ENCODE measurements around the gene SLC44A1. TPM values are rescaled to one million over a fixed set of nuclear protein-coding genes. Genes with fewer than 3 reads are reported as not detected.
"Not testable (repeated sequence)": the region's sequence is repeated elsewhere in the genome, so short reads cannot be mapped to it uniquely, and the experiment has no call there.

SLC44A1 gene
- polyA plus RNA-seq, 4 donors: 7.8 to 70.0 (median 16.0) TPM

DNA sequence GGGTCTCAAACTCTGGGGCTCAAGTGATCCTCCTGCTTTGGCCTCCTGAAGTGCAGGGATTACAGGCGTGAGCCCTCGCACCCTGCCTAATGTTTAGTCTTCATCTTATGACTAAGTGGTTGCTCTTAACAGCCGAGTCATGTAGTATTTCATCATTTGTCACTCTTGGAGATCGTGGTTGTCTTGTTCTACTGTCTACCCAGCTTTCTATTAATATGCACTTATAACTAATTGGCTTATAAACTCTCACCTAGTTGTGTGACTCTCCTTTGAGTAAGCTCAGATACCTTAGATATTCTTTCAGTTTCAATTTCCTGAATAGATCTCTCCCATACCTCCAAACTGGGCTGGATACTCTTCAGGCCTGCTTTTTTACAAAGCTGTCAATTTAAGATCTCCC lies 19.9 kb downstream of the SLC44A1 start:
- H3K4me3 ChIP-seq (ENCODE audit: low read depth in 1 of 3, low read length in 3 of 3): no peak overlapping the region
- H3K27ac ChIP-seq (ENCODE audit: low read depth in 1 of 3, low read length in 2 of 3): peak overlapping the region in 2 of 3 donors; percentile 4 to 47
- H3K4me1 ChIP-seq (ENCODE audit: control insufficient read depth in 3 of 3, insufficient read depth in 2 of 3, low read depth in 1 of 3, low read length in 2 of 3): peaks cover 4 to 25% (median 7%) of the 10 kb centered on the region in 3 donors
- H3K36me3 ChIP-seq (ENCODE audit: control insufficient read depth in 3 of 3, insufficient read depth in 2 of 3, low read depth in 1 of 3, low read length in 3 of 3): peaks cover 0 to 3% (median 0%) of the 10 kb centered on the region in 3 donors
- WGBS, 3 donors: 43 to 60% (median 51%) methylated on average over 4 of the region's 4 CpGs
- no peaks in the 10 kb centered on the region for H3K9me3 ChIP-seq (ENCODE audit: control insufficient read depth in 2 of 2, insufficient read depth in 1 of 2, low read depth in 1 of 2, low read length in 1 of 2)
- peak in 1 of 2 donors; percentile 64 for DNase-seq
- FAIRE-seq: peak; percentile 33
- H3K27me3 ChIP-seq (ENCODE audit: control insufficient read depth in 3 of 3, insufficient read depth in 3 of 3, low read length in 3 of 3): no peaks in the 10 kb centered on the region

DNA sequence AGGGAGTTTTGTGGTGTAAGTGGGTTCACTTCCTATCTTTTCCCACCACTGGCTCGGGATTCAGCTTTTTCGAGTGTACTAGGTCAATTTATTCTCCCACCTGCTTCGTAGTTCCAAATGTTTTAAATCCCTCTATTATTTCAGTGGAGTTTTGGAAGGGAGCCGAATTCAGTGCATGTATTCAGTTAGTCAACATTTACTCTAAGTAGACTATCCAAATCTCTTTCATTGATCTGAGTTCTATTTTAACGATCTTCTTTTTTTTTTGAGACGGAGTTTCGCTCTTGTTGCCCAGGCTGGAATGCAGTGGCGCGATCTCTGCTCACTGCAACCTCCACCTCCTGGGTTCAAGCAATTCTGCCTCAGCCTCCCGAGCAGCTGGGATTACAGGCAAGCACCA lies 23.8 kb downstream of the SLC44A1 start:
- not testable (repeated sequence) for DNase-seq; H3K9me3 ChIP-seq (ENCODE audit: control insufficient read depth in 2 of 2, insufficient read depth in 1 of 2, low read depth in 1 of 2, low read length in 1 of 2); H3K36me3 ChIP-seq (ENCODE audit: control insufficient read depth in 3 of 3, insufficient read depth in 2 of 3, low read depth in 1 of 3, low read length in 3 of 3); H3K4me1 ChIP-seq (ENCODE audit: control insufficient read depth in 3 of 3, insufficient read depth in 2 of 3, low read depth in 1 of 3, low read length in 2 of 3); H3K4me3 ChIP-seq (ENCODE audit: low read depth in 1 of 3, low read length in 3 of 3); H3K27me3 ChIP-seq (ENCODE audit: control insufficient read depth in 3 of 3, insufficient read depth in 3 of 3, low read length in 3 of 3); FAIRE-seq; H3K27ac ChIP-seq (ENCODE audit: low read depth in 1 of 3, low read length in 2 of 3)
- 95% methylated on average over 10 of the region's 10 CpGs for WGBS, 3 donors

DNA sequence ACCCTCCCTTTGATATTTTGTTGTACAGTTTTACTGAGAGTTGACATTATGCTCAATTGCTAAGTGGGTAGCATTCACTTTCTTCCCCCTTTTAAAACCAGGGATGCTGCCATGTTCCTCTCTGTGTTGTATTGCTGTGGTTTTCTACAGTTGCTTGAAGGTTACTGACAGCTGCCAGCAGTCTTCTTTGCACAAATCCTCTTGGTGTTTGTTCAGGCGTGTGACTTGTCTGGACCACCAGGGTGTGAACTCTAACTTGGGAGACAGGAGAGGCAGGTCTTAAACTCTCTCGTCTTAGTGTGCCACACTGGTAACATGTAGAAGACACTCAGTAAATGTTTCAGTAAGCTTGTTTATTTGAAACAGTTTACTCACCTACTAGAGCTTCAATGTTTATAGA lies 25.1 kb downstream of the SLC44A1 start:
- no peak for DNase-seq
- Histone ChIP-seq H3K27me3 (ENCODE audit: control insufficient read depth in 3 of 3, insufficient read depth in 3 of 3, low read length in 3 of 3) (no peaks in the 10 kb centered on the region), H3K9me3 (ENCODE audit: control insufficient read depth in 2 of 2, insufficient read depth in 1 of 2, low read depth in 1 of 2, low read length in 1 of 2) (no peaks in the 10 kb centered on the region), H3K27ac (ENCODE audit: low read depth in 1 of 3, low read length in 2 of 3) (no peak overlapping the region), H3K36me3 (ENCODE audit: control insufficient read depth in 3 of 3, insufficient read depth in 2 of 3, low read depth in 1 of 3, low read length in 3 of 3) (peaks cover 0 to 3% (median 0%) of the 10 kb centered on the region in 3 donors), H3K4me1 (ENCODE audit: control insufficient read depth in 3 of 3, insufficient read depth in 2 of 3, low read depth in 1 of 3, low read length in 2 of 3) (peaks cover 0 to 4% (median 2%) of the 10 kb centered on the region in 3 donors), H3K4me3 (ENCODE audit: low read depth in 1 of 3, low read length in 3 of 3) (no peak overlapping the region)
- WGBS, 3 donors: 88 to 94% (median 92%) methylated on average over 2 of the region's 2 CpGs
- no peak for FAIRE-seq

DNA sequence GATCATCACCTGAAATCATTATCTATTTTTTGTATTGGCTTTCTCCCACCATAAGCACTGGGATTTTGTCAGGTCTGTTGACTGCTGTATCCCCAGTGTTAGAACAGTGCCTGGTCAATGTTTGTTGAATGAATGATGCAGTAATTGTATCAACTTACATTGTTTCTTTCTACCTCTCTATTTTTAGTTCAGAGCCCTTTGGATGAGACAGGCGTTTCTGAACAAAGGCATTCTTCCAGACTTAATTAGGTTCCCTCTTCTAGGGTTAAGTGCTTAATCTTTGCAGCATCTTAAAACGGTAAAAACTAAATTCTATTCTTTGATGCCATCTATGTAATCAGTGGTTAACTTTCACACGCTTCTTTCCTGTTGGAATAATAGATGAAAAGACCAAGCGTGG lies 26.3 kb downstream of the SLC44A1 start:
- 71 to 87% (median 85%) methylated on average over 4 of the region's 4 CpGs for WGBS, 3 donors
- H3K9me3 ChIP-seq (ENCODE audit: control insufficient read depth in 2 of 2, insufficient read depth in 1 of 2, low read depth in 1 of 2, low read length in 1 of 2): no peaks in the 10 kb centered on the region
- no peak overlapping the region for H3K4me3 ChIP-seq (ENCODE audit: low read depth in 1 of 3, low read length in 3 of 3)
- DNase-seq (no peak), FAIRE-seq (no peak)
- H3K4me1 ChIP-seq (ENCODE audit: control insufficient read depth in 3 of 3, insufficient read depth in 2 of 3, low read depth in 1 of 3, low read length in 2 of 3): peaks cover 0 to 4% (median 2%) of the 10 kb centered on the region in 3 donors
- H3K27me3 ChIP-seq (ENCODE audit: control insufficient read depth in 3 of 3, insufficient read depth in 3 of 3, low read length in 3 of 3): no peaks in the 10 kb centered on the region
- H3K27ac ChIP-seq (ENCODE audit: low read depth in 1 of 3, low read length in 2 of 3): no peak overlapping the region
- peaks cover 0 to 3% (median 0%) of the 10 kb centered on the region in 3 donors for H3K36me3 ChIP-seq (ENCODE audit: control insufficient read depth in 3 of 3, insufficient read depth in 2 of 3, low read depth in 1 of 3, low read length in 3 of 3)

DNA sequence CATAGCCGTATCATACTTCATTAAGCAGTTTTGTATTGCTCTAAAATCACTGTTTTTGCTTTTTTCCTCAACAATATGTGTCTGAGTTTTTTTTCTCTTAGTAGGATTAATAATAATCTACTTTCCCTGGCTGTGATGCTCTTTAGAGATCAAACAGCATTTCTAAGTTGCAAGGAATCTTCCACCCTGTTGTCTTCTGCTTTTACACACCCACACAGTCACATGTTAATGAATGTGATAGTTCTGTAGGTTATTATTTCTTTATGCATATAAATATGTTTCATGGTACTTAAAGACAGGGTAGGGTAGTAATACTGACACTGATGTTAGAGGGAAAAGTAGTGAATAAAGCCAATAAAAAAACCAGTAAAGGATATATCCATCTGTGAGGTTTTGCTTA lies 29.3 kb downstream of the SLC44A1 start:
- no peak overlapping the region for H3K27ac ChIP-seq (ENCODE audit: low read depth in 1 of 3, low read length in 2 of 3)
- WGBS, 3 donors: 87 to 96% (median 93%) methylated on average over 1 of the region's 1 CpG
- DNase-seq (no peak), FAIRE-seq (no peak)
- H3K9me3 ChIP-seq (ENCODE audit: control insufficient read depth in 2 of 2, insufficient read depth in 1 of 2, low read depth in 1 of 2, low read length in 1 of 2): no peaks in the 10 kb centered on the region
- H3K27me3 ChIP-seq (ENCODE audit: control insufficient read depth in 3 of 3, insufficient read depth in 3 of 3, low read length in 3 of 3): no peaks in the 10 kb centered on the region
- peaks cover 0 to 8% (median 2%) of the 10 kb centered on the region in 3 donors for H3K4me1 ChIP-seq (ENCODE audit: control insufficient read depth in 3 of 3, insufficient read depth in 2 of 3, low read depth in 1 of 3, low read length in 2 of 3)
- H3K4me3 ChIP-seq (ENCODE audit: low read depth in 1 of 3, low read length in 3 of 3): no peak overlapping the region
- H3K36me3 ChIP-seq (ENCODE audit: control insufficient read depth in 3 of 3, insufficient read depth in 2 of 3, low read depth in 1 of 3, low read length in 3 of 3): no peaks in the 10 kb centered on the region

DNA sequence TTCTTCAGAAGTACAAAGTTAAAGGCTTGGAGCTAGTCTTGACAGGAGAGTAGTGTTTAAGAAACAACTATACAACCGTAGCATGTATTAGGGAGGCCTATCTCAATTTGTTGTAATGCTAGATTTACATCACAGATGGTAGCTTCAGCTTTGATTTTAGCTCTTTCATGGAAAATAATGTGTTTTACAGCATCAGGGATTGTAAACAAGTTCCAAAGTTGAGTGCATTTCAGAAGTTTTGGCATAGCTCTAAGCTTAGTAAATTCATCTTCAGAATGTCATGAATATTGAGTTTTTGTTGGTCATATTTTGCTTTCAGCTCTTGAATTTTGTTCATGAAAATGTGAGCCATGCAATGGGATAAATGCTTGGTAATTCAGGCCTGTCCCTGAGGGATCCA lies 30.7 kb downstream of the SLC44A1 start:
- Histone ChIP-seq H3K9me3 (ENCODE audit: control insufficient read depth in 2 of 2, insufficient read depth in 1 of 2, low read depth in 1 of 2, low read length in 1 of 2) (no peaks in the 10 kb centered on the region), H3K4me1 (ENCODE audit: control insufficient read depth in 3 of 3, insufficient read depth in 2 of 3, low read depth in 1 of 3, low read length in 2 of 3) (peaks cover 0 to 8% (median 2%) of the 10 kb centered on the region in 3 donors), H3K36me3 (ENCODE audit: control insufficient read depth in 3 of 3, insufficient read depth in 2 of 3, low read depth in 1 of 3, low read length in 3 of 3) (no peaks in the 10 kb centered on the region), H3K27me3 (ENCODE audit: control insufficient read depth in 3 of 3, insufficient read depth in 3 of 3, low read length in 3 of 3) (no peaks in the 10 kb centered on the region), H3K27ac (ENCODE audit: low read depth in 1 of 3, low read length in 2 of 3) (no peak overlapping the region), H3K4me3 (ENCODE audit: low read depth in 1 of 3, low read length in 3 of 3) (no peak overlapping the region)
- FAIRE-seq: no peak
- DNase-seq: no peak
- WGBS, 3 donors: 67 to 83% (median 78%) methylated on average over 1 of the region's 1 CpG

DNA sequence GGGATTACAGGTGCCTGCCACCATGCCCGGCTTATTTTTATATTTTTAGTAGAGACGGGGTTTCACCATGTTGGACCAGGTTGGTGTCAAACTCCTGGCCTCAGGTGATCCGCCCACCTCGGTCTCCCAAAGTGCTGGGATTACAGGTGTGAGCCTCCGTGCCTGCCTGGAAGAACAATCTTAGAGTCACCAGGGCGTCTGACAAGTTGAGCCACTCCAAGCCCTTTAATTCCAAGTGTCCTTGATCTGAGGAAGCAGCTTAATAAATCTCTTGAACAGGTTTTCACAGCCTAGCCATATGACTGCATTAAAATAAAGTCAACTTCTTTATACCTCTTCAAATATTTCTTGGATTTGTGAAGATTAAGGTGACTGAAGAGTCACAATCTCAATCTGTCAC lies 31.5 kb downstream of the SLC44A1 start:
- Histone ChIP-seq H3K9me3 (ENCODE audit: control insufficient read depth in 2 of 2, insufficient read depth in 1 of 2, low read depth in 1 of 2, low read length in 1 of 2) (no peaks in the 10 kb centered on the region), H3K4me1 (ENCODE audit: control insufficient read depth in 3 of 3, insufficient read depth in 2 of 3, low read depth in 1 of 3, low read length in 2 of 3) (peaks cover 0 to 8% (median 2%) of the 10 kb centered on the region in 3 donors), H3K36me3 (ENCODE audit: control insufficient read depth in 3 of 3, insufficient read depth in 2 of 3, low read depth in 1 of 3, low read length in 3 of 3) (no peaks in the 10 kb centered on the region), H3K27me3 (ENCODE audit: control insufficient read depth in 3 of 3, insufficient read depth in 3 of 3, low read length in 3 of 3) (no peaks in the 10 kb centered on the region), H3K27ac (ENCODE audit: low read depth in 1 of 3, low read length in 2 of 3) (no peak overlapping the region), H3K4me3 (ENCODE audit: low read depth in 1 of 3, low read length in 3 of 3) (no peak overlapping the region)
- no peak for FAIRE-seq
- DNase-seq: no peak
- WGBS, 3 donors: 72 to 84% (median 74%) methylated on average over 6 of the region's 6 CpGs

DNA sequence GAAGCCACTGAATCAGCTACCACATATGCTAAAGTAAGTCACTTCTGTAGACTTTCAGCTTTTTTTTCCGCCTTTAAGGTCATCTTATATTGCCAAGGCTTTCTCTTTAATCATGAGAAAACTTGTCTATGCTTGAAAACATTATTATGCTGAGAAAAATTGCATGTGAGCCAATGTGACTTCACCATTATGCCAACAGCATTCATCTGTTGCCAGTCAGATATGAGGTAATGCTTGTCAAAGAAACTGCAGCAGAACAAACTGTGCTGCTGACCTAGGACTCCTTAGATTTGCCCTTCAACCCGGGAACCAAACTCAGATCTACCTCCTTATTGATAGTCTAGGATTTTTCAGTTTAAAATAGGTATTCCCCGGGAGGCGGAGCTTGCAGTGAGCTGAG lies 34.3 kb downstream of the SLC44A1 start:
- DNase-seq (no peak), FAIRE-seq (no peak)
- no peak overlapping the region for H3K27ac ChIP-seq (ENCODE audit: low read depth in 1 of 3, low read length in 2 of 3)
- WGBS, 3 donors: 83 to 90% (median 89%) methylated on average over 4 of the region's 4 CpGs
- H3K36me3 ChIP-seq (ENCODE audit: control insufficient read depth in 3 of 3, insufficient read depth in 2 of 3, low read depth in 1 of 3, low read length in 3 of 3): no peaks in the 10 kb centered on the region
- no peaks in the 10 kb centered on the region for H3K27me3 ChIP-seq (ENCODE audit: control insufficient read depth in 3 of 3, insufficient read depth in 3 of 3, low read length in 3 of 3)
- no peaks in the 10 kb centered on the region for H3K9me3 ChIP-seq (ENCODE audit: control insufficient read depth in 2 of 2, insufficient read depth in 1 of 2, low read depth in 1 of 2, low read length in 1 of 2)
- H3K4me3 ChIP-seq (ENCODE audit: low read depth in 1 of 3, low read length in 3 of 3): no peak overlapping the region
- peaks cover 0 to 4% (median 1%) of the 10 kb centered on the region in 3 donors for H3K4me1 ChIP-seq (ENCODE audit: control insufficient read depth in 3 of 3, insufficient read depth in 2 of 3, low read depth in 1 of 3, low read length in 2 of 3)

DNA sequence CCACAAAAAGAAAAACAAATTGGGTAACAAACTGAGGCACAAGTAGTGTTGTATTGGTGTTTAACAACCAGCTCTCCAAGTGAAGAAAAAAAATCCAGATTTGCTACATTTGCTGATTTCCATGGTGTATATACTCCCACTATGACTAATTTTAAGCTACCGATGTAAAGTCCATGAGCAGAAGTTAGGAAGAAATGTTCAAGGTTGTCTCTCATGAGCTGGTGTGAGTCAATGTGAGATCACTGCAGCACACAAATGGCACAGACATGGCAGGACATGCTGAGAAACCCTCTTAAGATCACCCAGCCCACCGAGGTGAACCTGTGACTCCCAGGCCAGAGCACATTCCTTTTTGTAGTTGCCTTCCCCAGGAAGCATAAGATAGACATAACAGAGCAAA lies 36.2 kb downstream of the SLC44A1 start:
- Histone ChIP-seq H3K4me3 (ENCODE audit: low read depth in 1 of 3, low read length in 3 of 3) (no peak overlapping the region), H3K36me3 (ENCODE audit: control insufficient read depth in 3 of 3, insufficient read depth in 2 of 3, low read depth in 1 of 3, low read length in 3 of 3) (no peaks in the 10 kb centered on the region), H3K27me3 (ENCODE audit: control insufficient read depth in 3 of 3, insufficient read depth in 3 of 3, low read length in 3 of 3) (no peaks in the 10 kb centered on the region), H3K9me3 (ENCODE audit: control insufficient read depth in 2 of 2, insufficient read depth in 1 of 2, low read depth in 1 of 2, low read length in 1 of 2) (no peaks in the 10 kb centered on the region), H3K27ac (ENCODE audit: low read depth in 1 of 3, low read length in 2 of 3) (no peak overlapping the region), H3K4me1 (ENCODE audit: control insufficient read depth in 3 of 3, insufficient read depth in 2 of 3, low read depth in 1 of 3, low read length in 2 of 3) (peaks cover 0 to 4% (median 2%) of the 10 kb centered on the region in 3 donors)
- DNase-seq (no peak), FAIRE-seq (no peak)
- 74 to 91% (median 86%) methylated on average over 2 of the region's 2 CpGs for WGBS, 3 donors
